Heart left ventricle (tissue), 13 donors: ENCODE results near the gene PCNT.

Experiments used
- CTCF ChIP-seq, 12 donors: fragments of 200-600 bp; sonication (generic) in 4 of 12; IDR thresholded peaks; one replicate each; pipeline versions ENCODE4 v1.5.0 to v1.8.0; 2018 to 2022; ENCODE audit warnings: antibody characterized with exemption in 12 of 12, mild to moderate bottlenecking in 5 of 12
- POLR2A ChIP-seq, 2 donors: fragments of 450-650 bp; IDR thresholded peaks; one replicate each; pipeline ENCODE4 v1.6.1; 2017; ENCODE audit warnings: antibody characterized with exemption in 2 of 2, mild to moderate bottlenecking in 2 of 2, moderate library complexity in 2 of 2
- donor health status: ischemic (EF 13 %, LVEDD 7.1; RV severe dilation, severe dysfunction).
- donor health status: DM: no; HTN: yes; CAD: no.
- donor health status: DM: no; HTN: no; CAD: no.
- donor health status: ischemic (EF 25% LVEDD 6.9; RV normal size, moderate dysfunction).
- donor health status: ischemic (EF 25% LVEDD 5.7; RV mildly dilated, moderate dysfunction).
- donor health status: ischemic (EF 35%, LVEDD 5.7; RV mildly dilated, moderate dysfunction).
- donor health status: nonischemic (EF 11% LVEDD 7.7; RV severe dilation, severe dysfunction).
- donor health status: DM: yes; HTN: yes; CAD: no.
- donor health status: PGD.
- donor health status: ischemic (EF 29% LVEDD 5.4; RV normal size, mild dysfunction).
- donor health status: nonischemic (EF 23%, LVEDD 6.1; RV moderate dilation, normal function).

GRCh38 chr21:46340998-46341397 is 17.0 kb downstream of the PCNT start:
- TF ChIP-seq CTCF (IDR thresholded peaks at IDR 0.05) (no peak), POLR2A (IDR thresholded peaks at IDR 0.05) (no peak)
